ENCODE measurements around the gene NUFIP2.
"Not testable (repeated sequence)": the region's sequence is repeated elsewhere in the genome, so short reads cannot be mapped to it uniquely, and the experiment has no call there.

NUFIP2 gene, protein sequence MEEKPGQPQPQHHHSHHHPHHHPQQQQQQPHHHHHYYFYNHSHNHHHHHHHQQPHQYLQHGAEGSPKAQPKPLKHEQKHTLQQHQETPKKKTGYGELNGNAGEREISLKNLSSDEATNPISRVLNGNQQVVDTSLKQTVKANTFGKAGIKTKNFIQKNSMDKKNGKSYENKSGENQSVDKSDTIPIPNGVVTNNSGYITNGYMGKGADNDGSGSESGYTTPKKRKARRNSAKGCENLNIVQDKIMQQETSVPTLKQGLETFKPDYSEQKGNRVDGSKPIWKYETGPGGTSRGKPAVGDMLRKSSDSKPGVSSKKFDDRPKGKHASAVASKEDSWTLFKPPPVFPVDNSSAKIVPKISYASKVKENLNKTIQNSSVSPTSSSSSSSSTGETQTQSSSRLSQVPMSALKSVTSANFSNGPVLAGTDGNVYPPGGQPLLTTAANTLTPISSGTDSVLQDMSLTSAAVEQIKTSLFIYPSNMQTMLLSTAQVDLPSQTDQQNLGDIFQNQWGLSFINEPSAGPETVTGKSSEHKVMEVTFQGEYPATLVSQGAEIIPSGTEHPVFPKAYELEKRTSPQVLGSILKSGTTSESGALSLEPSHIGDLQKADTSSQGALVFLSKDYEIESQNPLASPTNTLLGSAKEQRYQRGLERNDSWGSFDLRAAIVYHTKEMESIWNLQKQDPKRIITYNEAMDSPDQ

GRCh38 chr17:29293890-29294579, at the start of gene NUFIP2:
TSS of gene NUFIP2 (minus strand) at chr17:29294148. CDS start at chr17:29294059, 89 bp downstream.
- DNase-seq (ENCODE audit: low read depth): peak; percentile 95

DNA sequence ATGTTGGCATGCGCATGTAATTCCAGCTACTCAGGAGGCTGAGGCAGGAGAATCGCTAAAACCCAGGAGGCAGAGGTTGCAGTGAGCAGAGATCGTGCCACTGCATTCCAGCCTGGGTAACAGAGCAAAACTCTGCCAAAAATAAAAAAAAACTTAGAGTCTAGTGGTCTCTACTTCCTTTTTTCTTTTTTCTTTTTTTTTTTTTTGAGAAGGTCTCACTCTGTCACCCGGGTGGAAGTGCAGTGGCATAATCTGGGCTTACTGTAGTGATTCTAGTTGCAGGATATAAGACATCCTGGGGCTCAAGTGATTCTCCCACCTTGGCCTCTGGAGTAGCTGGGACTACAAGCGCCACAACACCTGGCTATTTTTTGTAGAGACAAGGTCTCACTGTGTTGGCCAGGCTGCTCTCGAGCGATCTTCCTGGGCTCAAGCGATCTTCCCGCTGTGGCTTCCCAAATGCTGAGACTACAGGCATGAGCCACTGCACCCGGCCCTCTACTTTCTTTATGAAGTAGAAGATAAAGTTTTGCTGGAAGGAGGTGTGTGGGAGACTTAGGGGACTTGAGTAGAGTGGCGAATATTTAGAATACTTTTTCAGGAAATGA, 48.3 kb upstream of the NUFIP2 start:
- no peak for DNase-seq (ENCODE audit: low read depth)

- no peak for DNase-seq (ENCODE audit: low read depth)
Observed at GRCh38 chr17:29341726-29342125, 47.8 kb upstream of the NUFIP2 start.

DNA sequence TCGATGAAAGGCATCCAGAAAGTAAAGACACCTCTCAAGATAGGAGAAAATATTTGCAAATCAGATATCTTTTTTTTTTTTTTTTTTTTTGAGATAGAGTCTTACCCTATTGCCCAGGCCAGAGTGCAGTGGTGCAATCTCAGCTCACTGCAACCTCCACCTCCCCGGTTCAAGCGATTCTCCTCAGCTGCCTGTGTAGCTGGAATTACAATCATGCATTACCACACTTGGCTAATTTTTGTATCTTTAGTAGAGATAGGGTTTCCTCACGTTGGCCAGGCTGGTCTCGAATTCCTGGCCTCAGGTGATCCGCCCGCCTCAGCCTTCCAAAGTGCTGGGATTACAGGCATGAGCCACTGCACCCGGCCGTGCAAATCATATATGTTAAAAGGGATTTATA, 45.1 kb upstream of the NUFIP2 start:
- DNase-seq (ENCODE audit: low read depth): not testable (repeated sequence)

DNA sequence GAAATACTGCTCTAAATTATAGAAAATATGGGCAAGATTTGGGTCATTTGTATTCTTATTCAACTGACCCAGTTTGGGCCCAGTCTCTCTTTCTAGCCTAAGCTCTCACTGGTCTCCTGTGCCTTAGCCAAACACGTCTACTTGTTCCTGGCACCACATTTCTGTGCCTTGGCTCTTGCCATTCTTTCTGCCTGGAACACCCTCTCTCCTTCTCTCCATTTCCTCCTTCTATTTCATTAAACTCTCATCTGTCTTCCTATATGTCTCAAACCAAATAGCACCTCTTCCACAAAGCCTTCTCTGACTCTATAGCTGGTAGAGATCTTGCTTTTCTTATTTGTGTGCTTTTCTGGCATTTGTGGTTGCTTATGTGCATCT, 37.7 kb upstream of the NUFIP2 start:
- DNase-seq (ENCODE audit: low read depth): no peak

GRCh38 chr17:29331075-29331707, 37.2 kb upstream of the NUFIP2 start:
- DNase-seq (ENCODE audit: low read depth): no peak

GRCh38 chr17:29327412-29327811, 33.5 kb upstream of the NUFIP2 start:
- no peak for DNase-seq (ENCODE audit: low read depth)

DNA sequence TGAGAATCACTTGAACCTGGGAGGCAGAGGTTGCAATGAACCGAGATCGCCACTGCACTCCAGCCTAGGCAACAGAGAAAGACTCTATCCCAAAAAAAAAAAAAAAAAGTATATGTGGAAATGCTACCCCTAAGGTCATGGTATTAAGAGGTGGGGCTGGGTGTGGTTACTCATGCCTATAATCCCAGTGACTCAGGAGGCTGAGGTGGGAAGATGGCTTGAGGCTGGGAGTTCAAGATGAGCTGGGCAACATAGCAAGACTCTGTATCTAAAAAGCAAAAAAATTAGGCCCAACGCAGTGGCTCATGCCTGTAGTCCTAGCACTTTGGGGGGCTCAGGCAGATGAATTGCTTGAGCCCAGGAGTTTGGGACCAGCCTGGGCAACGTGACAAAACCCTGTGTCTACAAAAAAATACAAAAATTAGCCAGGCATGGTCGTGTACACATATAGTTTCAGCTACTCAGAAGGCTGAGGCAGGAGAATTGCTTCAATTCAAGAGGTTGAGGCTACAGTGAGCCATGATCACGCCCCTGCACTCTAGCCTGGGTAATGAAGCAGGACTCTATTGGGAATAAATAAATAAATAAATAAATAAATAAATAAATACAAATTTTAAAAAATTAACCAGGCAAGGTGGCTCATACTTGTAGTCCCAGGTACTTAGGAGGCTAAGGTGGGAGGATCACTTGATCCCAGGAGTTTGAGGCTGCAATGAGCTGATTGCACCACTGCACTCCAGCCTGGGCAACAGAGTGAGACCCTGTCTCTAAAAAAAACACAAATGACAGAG, 32.3 kb upstream of the NUFIP2 start:
- no peak for DNase-seq (ENCODE audit: low read depth)

DNA sequence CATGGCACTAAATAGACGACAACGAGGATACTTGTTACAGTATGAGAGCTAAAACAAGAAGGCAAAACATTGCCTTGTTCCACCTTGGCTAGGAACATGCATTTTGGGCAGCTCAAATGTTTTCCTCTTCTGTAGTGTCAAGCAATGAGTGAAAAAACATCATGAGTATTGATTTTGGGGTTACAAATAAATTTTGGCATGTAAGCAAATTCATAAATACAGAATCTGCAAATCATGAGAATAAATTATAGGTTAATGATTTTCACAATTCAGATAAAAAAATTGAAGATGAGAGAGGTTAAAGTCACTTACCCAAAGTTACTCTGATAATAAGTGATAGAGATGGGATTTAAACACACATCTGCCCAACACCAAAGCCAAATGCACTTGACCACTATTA, 28.4 kb upstream of the NUFIP2 start:
- no peak for DNase-seq (ENCODE audit: low read depth)

GRCh38 chr17:29303386-29303785, 9.4 kb upstream of the NUFIP2 start:
- DNase-seq (ENCODE audit: low read depth): no peak

DNA sequence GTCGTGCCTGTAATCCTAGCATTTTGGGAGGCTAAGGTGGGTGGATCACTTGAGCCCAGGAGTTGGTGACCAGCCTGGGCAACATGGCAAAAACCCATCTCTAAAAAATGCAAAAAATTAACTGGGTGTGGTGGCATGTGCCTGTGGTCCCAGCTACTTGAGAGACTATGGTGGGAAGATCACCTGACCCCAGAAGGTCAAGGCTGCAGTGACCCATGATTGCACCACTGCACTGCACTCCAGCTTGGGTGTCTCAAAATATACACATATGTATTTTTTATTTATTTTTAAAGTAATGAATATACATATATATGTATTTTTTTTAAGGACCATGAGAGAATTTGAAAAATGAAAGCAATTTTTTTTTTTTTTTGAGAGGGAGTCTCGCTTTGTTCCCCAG, 5.1 kb upstream of the NUFIP2 start:
- no peak for DNase-seq (ENCODE audit: low read depth)

- DNase-seq (ENCODE audit: low read depth): no peak
Observed at GRCh38 chr17:29295420-29295819, 1.5 kb upstream of the NUFIP2 start.

GRCh38 chr17:29294580-29294900, 592 bp upstream of the NUFIP2 start:
- DNase-seq (ENCODE audit: low read depth): no peak

GRCh38 chr17:29292992-29293889, 707 bp downstream of the NUFIP2 start:
- no peak for DNase-seq (ENCODE audit: low read depth)

GRCh38 chr17:29292071-29292991, 1.6 kb downstream of the NUFIP2 start:
- DNase-seq (ENCODE audit: low read depth): peak; percentile 55

GRCh38 chr17:29291163-29291752, 2.7 kb downstream of the NUFIP2 start:
- DNase-seq (ENCODE audit: low read depth): no peak

- DNase-seq (ENCODE audit: low read depth): no peak
Observed at GRCh38 chr17:29289852-29290251, 4.1 kb downstream of the NUFIP2 start.

- DNase-seq (ENCODE audit: low read depth): no peak
Observed at GRCh38 chr17:29283961-29284360, 10.0 kb downstream of the NUFIP2 start.

DNA sequence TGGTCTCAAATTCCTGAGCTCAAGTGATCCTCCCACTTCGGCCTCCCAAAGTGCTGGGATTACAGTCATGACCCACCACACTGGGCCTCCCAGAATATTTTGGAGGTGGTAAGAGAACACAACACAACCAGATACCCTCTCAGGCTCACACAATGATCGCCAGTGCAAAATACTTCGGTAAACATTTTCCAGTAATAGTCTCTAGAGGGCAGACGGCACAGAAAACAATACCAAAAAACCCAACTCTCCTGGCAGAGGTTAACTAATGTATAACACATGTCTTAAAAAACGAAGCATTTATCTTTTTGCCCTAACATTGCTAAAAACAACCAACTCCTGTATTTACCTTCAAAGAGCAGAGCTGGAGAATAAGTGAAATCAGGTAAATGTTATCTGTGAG, 10.5 kb downstream of the NUFIP2 start:
- no peak for DNase-seq (ENCODE audit: low read depth)

Measured in stimulated activated CD8-positive, alpha-beta memory T cell treated with anti-CD3 and anti-CD28 coated beads, Interleukin-12 subunit alpha, Interleukin-12 subunit beta, amount 100 ng/mL, for 4 hours (primary cell).